ACC112 (cell line): ENCODE data around the gene GRIN2D.
"Not testable (repeated sequence)": the region's sequence is repeated elsewhere in the genome, so short reads cannot be mapped to it uniquely, and the experiment has no call there.

Experiments
- H2AFZ ChIP-seq: fragments of 200-600 bp; sonication (generic); one replicate; pipeline ENCODE4 v1.6.0; 2017; ENCODE audit warnings: antibody characterized with exemption, low read length; ENCODE audit not compliant: unreplicated experiment
- H3K27ac ChIP-seq: fragments of 200-600 bp; sonication (generic); 2 replicates; pipeline ENCODE4 v1.5.1; 2014; ENCODE audit warnings: low read depth, mild to moderate bottlenecking, antibody characterized with exemption, low read length, moderate library complexity
- H3K27me3 ChIP-seq: fragments of 200-600 bp; sonication (generic); 2 replicates; pipeline ENCODE4 v1.6.1; 2014; ENCODE audit warnings: mild to moderate bottlenecking, antibody characterized with exemption, low read length, moderate library complexity, mixed read lengths; ENCODE audit not compliant: insufficient read depth
- H3K36me3 ChIP-seq: fragments of 200-600 bp; sonication (generic); 2 replicates; pipeline ENCODE4 v1.6.1; 2016; ENCODE audit warnings: mild to moderate bottlenecking, antibody characterized with exemption, low read length, moderate library complexity, mixed read lengths; ENCODE audit not compliant: insufficient read depth
- H3K4me1 ChIP-seq: fragments of 200-600 bp; sonication (generic); one replicate; pipeline ENCODE4 v1.6.1; 2016; ENCODE audit warnings: low read length, mixed read lengths; ENCODE audit not compliant: insufficient read depth, unreplicated experiment, control insufficient read depth
- H3K4me3 ChIP-seq: fragments of 200-600 bp; sonication (generic); 2 replicates; pipeline ENCODE4 v1.5.1; 2014; ENCODE audit warnings: mild to moderate bottlenecking, low read depth, low read length
- H3K79me2 ChIP-seq: fragments of 200-600 bp; sonication (generic); one replicate; pipeline ENCODE4 v1.6.0; 2016; ENCODE audit warnings: low read length; ENCODE audit not compliant: control insufficient read depth, unreplicated experiment, insufficient read depth

The GRIN2D gene

DNA sequence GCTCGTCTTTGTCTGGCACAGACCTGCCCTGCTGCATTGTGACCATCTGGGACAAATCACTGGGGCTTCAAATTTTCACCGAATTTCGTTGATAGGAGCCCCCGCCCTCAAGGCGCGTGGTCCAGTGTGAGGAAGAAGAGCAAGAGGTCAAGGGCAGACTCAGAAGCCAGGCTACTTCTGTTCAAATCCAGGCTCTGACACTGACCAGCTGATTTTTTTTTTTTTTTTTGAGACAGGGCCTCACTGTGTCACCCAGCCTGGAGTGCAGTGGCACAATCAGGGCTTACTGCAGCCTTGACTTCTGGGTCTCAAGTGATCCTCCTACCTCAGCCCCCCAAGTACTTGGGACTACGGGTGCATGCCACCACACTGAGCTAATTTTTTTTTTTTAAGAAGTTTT is 22.1 kb upstream of the GRIN2D start:
- no peak overlapping the region for H2AFZ ChIP-seq
- no peaks in the 10 kb centered on the region for H3K27me3 ChIP-seq
- no peak overlapping the region for H3K4me3 ChIP-seq
- H3K4me1 ChIP-seq: no peaks in the 10 kb centered on the region
- H3K27ac ChIP-seq: no peak overlapping the region
- H3K36me3 ChIP-seq: no peaks in the 10 kb centered on the region
- no peaks in the 10 kb centered on the region for H3K79me2 ChIP-seq

- not testable (repeated sequence) for H3K27ac ChIP-seq, H3K27me3 ChIP-seq, H3K4me3 ChIP-seq
These were observed 21.7 kb upstream of the GRIN2D start for GRCh38 chr19:48371771-48372170.

DNA sequence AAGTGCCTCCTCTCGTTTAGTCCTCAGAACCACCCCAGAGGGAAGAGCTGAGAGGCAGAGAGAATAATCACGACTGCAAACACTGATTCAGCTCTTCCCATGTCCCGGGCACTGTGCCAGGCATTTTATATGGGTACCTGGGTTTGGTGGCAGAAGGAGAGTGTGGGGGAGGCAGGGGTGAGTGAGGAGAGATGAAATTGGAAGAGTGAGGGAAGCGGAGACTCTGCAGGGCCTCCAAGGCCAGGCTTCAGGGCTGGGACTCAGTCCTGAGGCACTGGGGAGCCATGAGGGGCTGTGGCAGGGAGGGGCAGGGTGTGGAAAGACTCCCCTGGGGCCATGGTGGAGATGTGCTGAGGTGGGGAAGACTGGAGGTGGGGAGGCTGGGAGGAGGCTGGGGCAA is 20.6 kb upstream of the GRIN2D start:
- Histone ChIP-seq H3K36me3 (no peaks in the 10 kb centered on the region), H3K4me1 (no peaks in the 10 kb centered on the region), H3K79me2 (no peaks in the 10 kb centered on the region), H3K27ac (no peak overlapping the region), H3K4me3 (no peak overlapping the region), H2AFZ (no peak overlapping the region), H3K27me3 (no peaks in the 10 kb centered on the region)

More at GRCh38 chr19:48371771-48372170, 21.7 kb upstream of the GRIN2D start:
- not testable (repeated sequence) for H2AFZ ChIP-seq, H3K36me3 ChIP-seq, H3K4me1 ChIP-seq, H3K79me2 ChIP-seq

DNA sequence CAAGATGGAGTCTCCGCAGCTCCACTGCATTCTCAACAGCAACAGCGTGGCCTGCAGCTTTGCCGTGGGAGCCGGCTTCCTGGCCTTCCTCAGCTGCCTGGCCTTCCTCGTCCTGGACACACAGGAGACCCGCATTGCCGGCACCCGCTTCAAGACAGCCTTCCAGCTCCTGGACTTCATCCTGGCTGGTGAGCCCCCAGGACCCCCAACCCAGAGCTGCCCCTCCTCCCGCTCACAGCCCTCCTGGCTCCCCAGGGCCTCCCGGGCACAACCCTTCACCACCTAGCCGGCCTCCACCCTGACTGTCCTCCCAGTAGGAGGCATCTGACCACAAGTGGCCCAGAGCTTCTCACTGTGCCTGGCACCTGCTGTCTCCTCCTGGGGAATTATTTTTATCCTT is 19.9 kb upstream of the GRIN2D start:
- H3K27me3 ChIP-seq: no peaks in the 10 kb centered on the region
- H3K27ac ChIP-seq: no peak overlapping the region
- no peaks in the 10 kb centered on the region for H3K4me1 ChIP-seq
- no peaks in the 10 kb centered on the region for H3K79me2 ChIP-seq
- no peak overlapping the region for H3K4me3 ChIP-seq
- H3K36me3 ChIP-seq: no peaks in the 10 kb centered on the region
- H2AFZ ChIP-seq: no peak overlapping the region

DNA sequence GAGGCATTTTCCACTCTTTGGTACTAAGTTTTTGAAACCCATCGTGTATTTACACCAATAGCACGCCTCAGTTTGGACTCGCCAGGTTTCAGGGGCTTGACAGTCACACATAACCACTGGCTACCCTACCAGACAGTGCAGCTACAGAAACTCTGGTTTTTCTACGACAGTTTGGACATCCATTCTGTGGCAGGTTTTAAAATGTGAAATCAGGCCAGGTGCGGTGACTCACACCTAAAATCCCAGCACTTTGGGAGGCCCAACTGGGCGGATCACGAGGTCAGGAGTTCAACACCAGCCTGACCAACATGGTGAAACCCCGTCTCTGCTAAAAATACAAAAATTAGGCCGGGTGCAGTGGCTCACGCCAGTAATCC is 15.3 kb upstream of the GRIN2D start:
- Histone ChIP-seq H3K79me2 (no peaks in the 10 kb centered on the region), H2AFZ (no peak overlapping the region), H3K36me3 (no peaks in the 10 kb centered on the region), H3K4me3 (no peak overlapping the region), H3K27me3 (no peaks in the 10 kb centered on the region), H3K27ac (no peak overlapping the region), H3K4me1 (no peaks in the 10 kb centered on the region)

DNA sequence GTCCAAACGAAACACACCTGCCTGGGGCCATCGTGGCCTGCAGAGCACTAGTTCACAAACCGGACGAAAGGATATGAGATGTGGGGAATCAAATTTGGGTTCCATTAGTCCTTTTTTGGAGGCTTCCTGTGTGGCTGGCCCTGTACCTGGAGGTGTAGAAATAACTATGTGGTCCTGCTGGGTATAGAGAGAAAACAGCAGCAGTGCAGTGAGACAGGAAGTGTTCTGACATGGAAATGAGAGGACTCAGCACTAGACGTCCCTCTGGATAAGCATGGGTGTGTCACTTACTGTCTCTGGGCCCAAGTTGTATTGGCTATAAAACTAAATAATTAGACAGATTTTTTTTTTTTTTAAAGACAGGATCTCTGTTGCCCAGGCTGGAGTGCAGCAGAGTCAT is 14.4 kb upstream of the GRIN2D start:
- peaks cover 4% of the 10 kb centered on the region; the same call in 1 of the 2 replicates for H3K36me3 ChIP-seq
- H3K27ac ChIP-seq: no peak overlapping the region
- no peaks in the 10 kb centered on the region for H3K79me2 ChIP-seq
- H3K27me3 ChIP-seq: no peaks in the 10 kb centered on the region
- H3K4me3 ChIP-seq: no peak overlapping the region
- no peaks in the 10 kb centered on the region for H3K4me1 ChIP-seq
- no peak overlapping the region for H2AFZ ChIP-seq

DNA sequence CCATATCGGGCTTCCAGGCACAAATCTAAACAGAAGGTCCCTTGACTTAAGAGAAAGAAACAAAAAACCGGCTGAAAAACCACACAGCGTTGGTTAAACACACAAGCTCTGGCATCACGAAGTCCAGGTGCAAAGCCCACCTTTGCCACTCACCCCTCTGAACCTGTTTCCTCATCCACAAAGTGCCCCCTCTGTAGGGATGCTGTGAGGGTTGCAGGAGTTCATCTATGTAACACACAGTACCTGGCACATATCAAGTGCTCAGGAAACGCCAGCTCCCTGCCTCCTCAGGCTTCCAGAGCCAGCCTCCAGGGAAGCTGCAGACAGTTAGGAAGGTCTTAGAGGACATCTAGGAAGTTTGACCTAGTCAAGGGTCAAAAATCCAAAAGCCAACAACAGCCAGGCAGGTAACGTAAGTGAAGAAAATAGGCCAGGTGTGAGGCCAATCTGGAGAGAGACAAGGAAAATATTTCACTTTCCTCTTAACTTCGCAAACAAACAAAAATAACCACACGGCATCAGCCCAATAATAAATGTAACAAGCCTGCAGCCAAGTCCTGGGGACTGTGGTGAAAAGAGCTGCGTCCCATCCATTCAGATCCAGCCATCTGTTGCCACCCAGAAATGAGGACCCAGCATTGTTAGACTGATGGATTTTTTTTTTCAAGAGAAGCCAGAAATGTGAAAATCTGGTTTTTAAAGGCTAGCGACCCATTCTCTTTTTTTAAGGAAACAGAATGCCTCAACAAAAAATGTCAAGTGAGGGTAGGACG is 12.1 kb upstream of the GRIN2D start:
- Histone ChIP-seq H3K27me3 (no peaks in the 10 kb centered on the region), H2AFZ (no peak overlapping the region), H3K4me1 (no peaks in the 10 kb centered on the region), H3K36me3 (peaks cover 7% of the 10 kb centered on the region; the same call in 1 of the 2 replicates), H3K27ac (no peak overlapping the region), H3K4me3 (no peak overlapping the region), H3K79me2 (no peaks in the 10 kb centered on the region)

GRCh38 chr19:48382286-48382685 is 11.2 kb upstream of the GRIN2D start:
- peaks cover 3% of the 10 kb centered on the region for H3K79me2 ChIP-seq
- H3K4me1 ChIP-seq: no peaks in the 10 kb centered on the region
- H3K27me3 ChIP-seq: no peaks in the 10 kb centered on the region
- peaks cover 9% of the 10 kb centered on the region; the same call in 1 of the 2 replicates for H3K36me3 ChIP-seq
- no peak overlapping the region for H2AFZ ChIP-seq
- no peak overlapping the region for H3K27ac ChIP-seq
- H3K4me3 ChIP-seq: no peak overlapping the region

- H3K36me3 ChIP-seq: peaks cover 14% of the 10 kb centered on the region
- no peaks in the 10 kb centered on the region for H3K27me3 ChIP-seq
- H3K4me1 ChIP-seq: no peaks in the 10 kb centered on the region
- peaks cover 21% of the 10 kb centered on the region for H3K79me2 ChIP-seq
- H3K4me3 ChIP-seq: no peak overlapping the region
- H3K27ac ChIP-seq: no peak overlapping the region
- H2AFZ ChIP-seq: no peak overlapping the region
These were observed 7.9 kb upstream of the GRIN2D start for GRCh38 chr19:48385461-48386087.

DNA sequence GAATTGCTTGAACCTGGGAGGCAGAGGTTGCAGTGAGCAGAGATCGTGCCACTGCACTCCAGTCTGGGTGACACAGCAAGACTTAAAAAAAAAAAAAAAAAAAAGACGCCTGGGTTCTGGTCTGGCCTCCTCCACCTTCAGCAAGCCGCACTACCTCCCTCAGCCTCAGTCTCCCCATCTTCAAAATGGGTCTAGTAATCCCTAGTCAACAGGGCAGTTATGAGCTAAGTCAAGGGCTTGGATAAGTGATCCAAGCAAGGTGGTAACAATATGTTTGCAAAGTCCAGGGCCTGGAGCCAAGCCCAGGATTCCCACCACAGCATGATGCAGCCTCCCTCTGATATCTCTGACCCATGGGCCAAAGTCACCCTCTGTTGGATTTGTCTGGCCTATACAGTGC is 6.5 kb upstream of the GRIN2D start:
- Histone ChIP-seq H2AFZ (no peak overlapping the region), H3K79me2 (peaks cover 27% of the 10 kb centered on the region), H3K27ac (no peak overlapping the region), H3K27me3 (no peaks in the 10 kb centered on the region), H3K36me3 (peaks cover 14% of the 10 kb centered on the region), H3K4me3 (no peak overlapping the region), H3K4me1 (no peaks in the 10 kb centered on the region)
